ENCODE data around the gene AQP2. TPM values are rescaled to one million over a fixed set of nuclear protein-coding genes. Genes with fewer than 3 reads are reported as not detected.

The AQP2 gene
- total and polyA plus RNA-seq, 2 of the 4 experiments (the other 2 are of a cell fraction): not detected

- CTCF ChIA-PET: no interaction called here
- H3K4me3 ChIP-seq (ENCODE audit: insufficient read depth, low read depth, low read length): no peak overlapping the region
- no peak overlapping the region for H2BK20ac ChIP-seq (ENCODE audit: low read depth, low read length)
- H3K18ac ChIP-seq (ENCODE audit: low read depth, low read length): no peak overlapping the region
- H3K9me3 ChIP-seq (ENCODE audit: control insufficient read depth, insufficient read depth, low read length): no peaks in the 10 kb centered on the region; the same call in 1 of the 2 replicates
- no peak overlapping the region for H3K9ac ChIP-seq (ENCODE audit: low read depth, low read length)
- H2AFZ ChIP-seq (replicated peaks; ENCODE audit: low read length, poor library complexity): no peak overlapping the region
- H3K36me3 ChIP-seq (ENCODE audit: control insufficient read depth, insufficient read depth, low read length): no peaks in the 10 kb centered on the region
- in situ Hi-C loops (cut with MboI; ENCODE audit: low sequenced_read_pairs) (no loop called here), intact Hi-C loops (cut with micrococcal nuclease) (no loop called here), dilution Hi-C loops (cut with HindIII; ENCODE audit: low sequenced_read_pairs, unreplicated experiment) (no loop called here)
- H3K56ac ChIP-seq (ENCODE audit: extremely low read depth, insufficient read depth, low read length): no peak overlapping the region
- H4K91ac ChIP-seq (ENCODE audit: insufficient read depth, low read depth, low read length): no peak overlapping the region
- H3K23ac ChIP-seq (ENCODE audit: low read depth, low read length): no peak overlapping the region
- H4K8ac ChIP-seq (ENCODE audit: low read depth in 2 of 2, low read length in 2 of 2): no peak overlapping the region
- BruUV-seq (replicated peaks): no TSS peak
- no peak overlapping the region for H2BK120ac ChIP-seq (ENCODE audit: low read depth, low read length)
- no peaks in the 10 kb centered on the region for H3K9me1 ChIP-seq (ENCODE audit: insufficient read depth, low read length)
- ATAC-seq (ENCODE audit: low read depth) (no peak), DNase-seq (no peak)
- no peak overlapping the region for H3K4ac ChIP-seq (ENCODE audit: low read depth, low read length)
- no peak overlapping the region for H3K14ac ChIP-seq (replicated peaks; ENCODE audit: low read depth, low read length)
- no peak overlapping the region for H2AK9ac ChIP-seq (replicated peaks; ENCODE audit: low read depth, low read length, poor library complexity)
- no peak for TF ChIP-seq BHLHE40 (IDR thresholded peaks at IDR 0.05; ENCODE audit: low read depth, low read length)
- TF ChIP-seq MAFK (IDR thresholded peaks at IDR 0.05; ENCODE audit: low read depth, low read length): no peak
- no peak overlapping the region for H4K5ac ChIP-seq (ENCODE audit: low read depth, low read length)
- WGBS, 2 experiments (ENCODE audit: extremely low coverage in 2 of 2, insufficient read length in 1 of 2): no CpG with 5 or more reads among the region's 13 CpGs
- no peaks in the 10 kb centered on the region for H3K79me1 ChIP-seq (ENCODE audit: low read depth in 1 of 2, low read length in 2 of 2)
- H3K4me2 ChIP-seq (ENCODE audit: low read depth, low read length): no peak overlapping the region
- H3K27ac ChIP-seq (ENCODE audit: insufficient read depth, low read length): no peak overlapping the region
- no peak overlapping the region for H2BK5ac ChIP-seq (ENCODE audit: low read depth, low read length, poor library complexity, severe bottlenecking)
- H2BK15ac ChIP-seq (ENCODE audit: low read depth, low read length): no peak overlapping the region
- POLR2A ChIA-PET (ENCODE audit: unreplicated experiment): no interaction called here
- H4K20me1 ChIP-seq (ENCODE audit: insufficient read depth, low read length): no peaks in the 10 kb centered on the region
- peaks cover 94% of the 10 kb centered on the region for H3K27me3 ChIP-seq (ENCODE audit: control insufficient read depth, insufficient read depth, low read length)
- no peaks in the 10 kb centered on the region for H3K4me1 ChIP-seq (ENCODE audit: control insufficient read depth, insufficient read depth, low read length)
- H2AK5ac ChIP-seq (ENCODE audit: low read depth, low read length): no peak overlapping the region
These were observed 5.5 kb downstream of the AQP2 start for GRCh38 chr12:49955899-49956662.

Data from IMR-90 (cell line).